ENCODE measurements around the gene ERRFI1.
A peak's percentile ranks its signal among the peaks of the same experiment; 100 is the strongest.
"Not testable (repeated sequence)": the region's sequence is repeated elsewhere in the genome, so short reads cannot be mapped to it uniquely, and the experiment has no call there.

ERRFI1 gene

GRCh38 chr1:7963841-7964240 is 62.3 kb downstream of the ERRFI1 start:
- DNase-seq = not testable (repeated sequence)

- not testable (repeated sequence) for DNase-seq
Observed at GRCh38 chr1:7963378-7963730, 62.8 kb downstream of the ERRFI1 start.

GRCh38 chr1:7962636-7963377 is 63.3 kb downstream of the ERRFI1 start:
- DNase-seq = no peak

- DNase-seq = peak in 2 of 5 experiments; percentile 46 to 70
Observed at GRCh38 chr1:7962014-7962335, 64.1 kb downstream of the ERRFI1 start.
